T-helper 17 cell (primary cell): Measurements from ENCODE around the gene SPPL2B. TPM values are rescaled to one million over a fixed set of nuclear protein-coding genes. Genes with fewer than 3 reads are reported as not detected.

Experiments
- ATAC-seq: fragments of 150-1000 bp; cut with Tn5 transposase; 2 replicates; pipeline ENCODE4 v1.10.0; 2021; ENCODE audit warnings: mild to moderate bottlenecking, moderate library complexity
- DNase-seq, 3 donors: peaks; one replicate each; pipeline versions ENCODE4 v3.0.0 to v3.0.0-alpha.2; 2020 to 2021
- H3K9me3 ChIP-seq: one replicate; pipeline ENCODE4 v1.7.0; 2013; ENCODE audit warnings: low read length, mild to moderate bottlenecking; ENCODE audit not compliant: control insufficient read depth, poor library complexity, severe bottlenecking
- H3K27ac Mint-ChIP-seq: one replicate; pipeline ENCODE4 v1.8.0; 2022; ENCODE audit warnings: mild to moderate bottlenecking, moderate library complexity, mixed read lengths
- H3K27me3 Mint-ChIP-seq: one replicate; pipeline ENCODE4 v1.8.0; 2022; ENCODE audit warnings: mixed read lengths
- H3K36me3 Mint-ChIP-seq: one replicate; pipeline ENCODE4 v1.8.0; 2022; ENCODE audit warnings: low read depth, mixed read lengths
- H3K4me1 Mint-ChIP-seq: one replicate; pipeline ENCODE4 v1.8.0; 2022; ENCODE audit warnings: mild to moderate bottlenecking, mixed read lengths
- H3K4me3 Mint-ChIP-seq: one replicate; pipeline ENCODE4 v1.8.0; 2022; ENCODE audit warnings: mild to moderate bottlenecking, moderate library complexity, mixed read lengths
- total RNA-seq, 4 donors: library from RNA in 2 of 4; stranded (reverse) in 2 of 4; gene quantifications; one replicate each; pipeline ENCODE4 v1.2.3 and lab custom pipeline; 2022 to 2026

SPPL2B gene
- total RNA-seq, 2 donors from 2014 or later, result 73.2 to 86.1 TPM

GRCh38 chr19:2320939-2321338 lies 7.5 kb upstream of the SPPL2B start:
- H3K36me3 Mint-ChIP-seq, result peaks cover 2% of the 10 kb centered on the region
- no peak for ATAC-seq
- H3K9me3 ChIP-seq, result no peaks in the 10 kb centered on the region
- H3K4me3 Mint-ChIP-seq, result no peak overlapping the region
- H3K27ac Mint-ChIP-seq, result no peak overlapping the region
- H3K27me3 Mint-ChIP-seq, result no peaks in the 10 kb centered on the region
- no peak for DNase-seq
- peaks cover 3% of the 10 kb centered on the region for H3K4me1 Mint-ChIP-seq

GRCh38 chr19:2321565-2322283 lies 6.8 kb upstream of the SPPL2B start:
- no peak for ATAC-seq
- Mint-ChIP-seq H3K4me1 (peaks cover 5% of the 10 kb centered on the region), H3K36me3 (peaks cover 2% of the 10 kb centered on the region), H3K4me3 (no peak overlapping the region), H3K27me3 (no peaks in the 10 kb centered on the region), H3K27ac (no peak overlapping the region)
- DNase-seq, result no peak
- H3K9me3 ChIP-seq, result no peaks in the 10 kb centered on the region

- ATAC-seq, result no peak
- DNase-seq, result no peak
- Mint-ChIP-seq H3K4me1 (peaks cover 17% of the 10 kb centered on the region), H3K36me3 (peaks cover 4% of the 10 kb centered on the region), H3K4me3 (no peak overlapping the region), H3K27me3 (no peaks in the 10 kb centered on the region), H3K27ac (no peak overlapping the region)
- no peaks in the 10 kb centered on the region for H3K9me3 ChIP-seq
Observed at GRCh38 chr19:2323707-2324106, 4.8 kb upstream of the SPPL2B start.

GRCh38 chr19:2324220-2324948 lies 4.1 kb upstream of the SPPL2B start:
- no peaks in the 10 kb centered on the region for H3K9me3 ChIP-seq
- peaks cover 21% of the 10 kb centered on the region for H3K4me1 Mint-ChIP-seq
- ATAC-seq, result no peak
- no peak overlapping the region for H3K4me3 Mint-ChIP-seq
- no peak overlapping the region for H3K27ac Mint-ChIP-seq
- peaks cover 4% of the 10 kb centered on the region for H3K36me3 Mint-ChIP-seq
- DNase-seq, result no peak
- H3K27me3 Mint-ChIP-seq, result no peaks in the 10 kb centered on the region

GRCh38 chr19:2325281-2326046 lies 3.0 kb upstream of the SPPL2B start:
- peak overlapping the region; percentile 66 for H3K4me3 Mint-ChIP-seq
- no peaks in the 10 kb centered on the region for H3K9me3 ChIP-seq
- H3K27ac Mint-ChIP-seq, result no peak overlapping the region
- ATAC-seq, result no peak
- H3K4me1 Mint-ChIP-seq, result peaks cover 30% of the 10 kb centered on the region
- peaks cover 4% of the 10 kb centered on the region for H3K36me3 Mint-ChIP-seq
- no peak for DNase-seq
- no peaks in the 10 kb centered on the region for H3K27me3 Mint-ChIP-seq

- peaks cover 31% of the 10 kb centered on the region for H3K4me1 Mint-ChIP-seq
- no peak for ATAC-seq
Observed at GRCh38 chr19:2326699-2327360, 1.7 kb upstream of the SPPL2B start.

GRCh38 chr19:2327773-2328400 lies 597 bp upstream of the SPPL2B start:
- ATAC-seq (peak; percentile 69), DNase-seq (peak in 1 of 3 donors; percentile 45)
- peak overlapping the region; percentile 100 for H3K4me3 Mint-ChIP-seq
- H3K4me1 Mint-ChIP-seq, result peaks cover 31% of the 10 kb centered on the region
- H3K9me3 ChIP-seq, result no peaks in the 10 kb centered on the region
- H3K27me3 Mint-ChIP-seq, result no peaks in the 10 kb centered on the region
- H3K27ac Mint-ChIP-seq, result peak overlapping the region; percentile 97
- peaks cover 4% of the 10 kb centered on the region for H3K36me3 Mint-ChIP-seq

More at GRCh38 chr19:2326699-2327360, 1.7 kb upstream of the SPPL2B start:
- no peaks in the 10 kb centered on the region for H3K9me3 ChIP-seq
- Mint-ChIP-seq H3K4me3 (peak overlapping the region; percentile 100), H3K27ac (peak overlapping the region; percentile 97), H3K27me3 (no peaks in the 10 kb centered on the region), H3K36me3 (peaks cover 4% of the 10 kb centered on the region)
- no peak for DNase-seq

GRCh38 chr19:2329149-2329478 lies 630 bp downstream of the SPPL2B start:
- peak overlapping the region; percentile 100 for H3K4me3 Mint-ChIP-seq
- peaks cover 4% of the 10 kb centered on the region for H3K36me3 Mint-ChIP-seq
- no peak for ATAC-seq
- H3K27me3 Mint-ChIP-seq, result no peaks in the 10 kb centered on the region
- H3K4me1 Mint-ChIP-seq, result peaks cover 34% of the 10 kb centered on the region
- H3K9me3 ChIP-seq, result no peaks in the 10 kb centered on the region
- peak overlapping the region; percentile 97 for H3K27ac Mint-ChIP-seq
- no peak for DNase-seq

- DNase-seq, result no peak
- H3K9me3 ChIP-seq, result no peaks in the 10 kb centered on the region
- Mint-ChIP-seq H3K27me3 (no peaks in the 10 kb centered on the region), H3K27ac (peak overlapping the region; percentile 97), H3K4me1 (peaks cover 34% of the 10 kb centered on the region), H3K36me3 (peaks cover 4% of the 10 kb centered on the region), H3K4me3 (peak overlapping the region; percentile 100)
- ATAC-seq, result no peak
Observed at GRCh38 chr19:2329501-2329916, 1.0 kb downstream of the SPPL2B start.

- no peak for DNase-seq
- no peak for ATAC-seq
- no peaks in the 10 kb centered on the region for H3K27me3 Mint-ChIP-seq
- H3K4me1 Mint-ChIP-seq, result peaks cover 34% of the 10 kb centered on the region
- H3K36me3 Mint-ChIP-seq, result peaks cover 4% of the 10 kb centered on the region
- peak overlapping the region; percentile 97 for H3K27ac Mint-ChIP-seq
- no peaks in the 10 kb centered on the region for H3K9me3 ChIP-seq
- H3K4me3 Mint-ChIP-seq, result no peak overlapping the region
Observed at GRCh38 chr19:2330255-2330631, 1.8 kb downstream of the SPPL2B start.

- no peak for DNase-seq
- no peaks in the 10 kb centered on the region for H3K9me3 ChIP-seq
- no peaks in the 10 kb centered on the region for H3K27me3 Mint-ChIP-seq
- H3K27ac Mint-ChIP-seq, result peak overlapping the region; percentile 80
- H3K36me3 Mint-ChIP-seq, result peaks cover 4% of the 10 kb centered on the region
- no peak for ATAC-seq
- H3K4me3 Mint-ChIP-seq, result no peak overlapping the region
- peaks cover 34% of the 10 kb centered on the region for H3K4me1 Mint-ChIP-seq
Observed at GRCh38 chr19:2330632-2331284, 2.3 kb downstream of the SPPL2B start.

GRCh38 chr19:2331601-2332246 lies 3.2 kb downstream of the SPPL2B start:
- Mint-ChIP-seq H3K4me3 (no peak overlapping the region), H3K27me3 (no peaks in the 10 kb centered on the region), H3K36me3 (peaks cover 2% of the 10 kb centered on the region), H3K27ac (peak overlapping the region; percentile 80), H3K4me1 (peaks cover 40% of the 10 kb centered on the region)
- ATAC-seq, result no peak
- no peak for DNase-seq
- H3K9me3 ChIP-seq, result no peaks in the 10 kb centered on the region
